NCI-H128 (cell line): Measurements from ENCODE around the gene RALB.

Source experiments
- DNase-seq: peaks from one replicate; lab custom pipeline; 2025; ENCODE audit not compliant: unreplicated experiment; lab: John Stamatoyannopoulos, UW

Gene RALB

GRCh38 chr2:120262150-120262549 is 9.5 kb downstream of the RALB start:
- DNase-seq: no peak

GRCh38 chr2:120262761-120263428 is 10.2 kb downstream of the RALB start:
- no peak for DNase-seq

GRCh38 chr2:120265006-120265405 is 12.4 kb downstream of the RALB start:
- DNase-seq: no peak

GRCh38 chr2:120267348-120267747 is 14.7 kb downstream of the RALB start:
- DNase-seq: no peak

GRCh38 chr2:120269076-120269744 is 16.6 kb downstream of the RALB start:
- no peak for DNase-seq

GRCh38 chr2:120269816-120270215 is 17.2 kb downstream of the RALB start:
- no peak for DNase-seq

GRCh38 chr2:120271711-120272379 is 19.2 kb downstream of the RALB start:
- no peak for DNase-seq

GRCh38 chr2:120272763-120273481 is 20.3 kb downstream of the RALB start:
- DNase-seq: no peak

GRCh38 chr2:120275617-120276400 is 23.2 kb downstream of the RALB start:
- DNase-seq: no peak

- DNase-seq: no peak
Measured at GRCh38 chr2:120277505-120278205, 25.0 kb downstream of the RALB start.

GRCh38 chr2:120278901-120279300 is 26.2 kb downstream of the RALB start:
- no peak for DNase-seq

- no peak for DNase-seq
Measured at GRCh38 chr2:120279708-120280107, 27.1 kb downstream of the RALB start.

GRCh38 chr2:120283649-120284048 is 31.0 kb downstream of the RALB start:
- no peak for DNase-seq

- no peak for DNase-seq
Measured at GRCh38 chr2:120285056-120285455, 32.4 kb downstream of the RALB start.

- DNase-seq: no peak
Measured at GRCh38 chr2:120287183-120288015, 34.7 kb downstream of the RALB start.

GRCh38 chr2:120288016-120288373 is 35.3 kb downstream of the RALB start:
- DNase-seq: no peak

GRCh38 chr2:120289221-120289906 is 36.7 kb downstream of the RALB start:
- no peak for DNase-seq

GRCh38 chr2:120290737-120291136 is 38.1 kb downstream of the RALB start:
- no peak for DNase-seq
